HUDEP-2 (cell line): Measurements from ENCODE around the gene LIMA1.

Source experiments
- DNase-seq, 76 experiments: peaks; one replicate each; lab custom pipeline; 2025; ENCODE audit not compliant: unreplicated experiment in 76 of 76; lab: John Stamatoyannopoulos, UW

The LIMA1 gene

DNA sequence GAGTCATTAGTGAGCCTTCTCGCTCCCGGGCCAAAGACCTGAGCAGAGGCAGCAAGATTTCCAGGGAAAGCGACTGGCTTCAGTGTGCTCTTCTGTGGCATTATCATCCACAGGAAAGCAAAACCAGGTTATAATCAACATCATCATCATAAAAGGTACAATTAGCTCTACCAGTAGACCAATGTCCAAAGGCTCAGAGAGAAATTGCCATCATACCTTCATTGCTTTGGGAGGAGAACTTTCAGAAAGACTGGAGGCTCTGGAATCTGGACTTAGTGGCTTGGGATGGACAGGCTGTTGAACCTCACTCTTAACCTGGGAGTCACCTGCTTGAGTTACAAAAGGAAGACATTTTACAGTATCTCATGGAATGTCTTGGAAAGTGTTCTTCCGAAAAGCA lies 91.1 kb downstream of the LIMA1 start:
- no peak for DNase-seq

DNA sequence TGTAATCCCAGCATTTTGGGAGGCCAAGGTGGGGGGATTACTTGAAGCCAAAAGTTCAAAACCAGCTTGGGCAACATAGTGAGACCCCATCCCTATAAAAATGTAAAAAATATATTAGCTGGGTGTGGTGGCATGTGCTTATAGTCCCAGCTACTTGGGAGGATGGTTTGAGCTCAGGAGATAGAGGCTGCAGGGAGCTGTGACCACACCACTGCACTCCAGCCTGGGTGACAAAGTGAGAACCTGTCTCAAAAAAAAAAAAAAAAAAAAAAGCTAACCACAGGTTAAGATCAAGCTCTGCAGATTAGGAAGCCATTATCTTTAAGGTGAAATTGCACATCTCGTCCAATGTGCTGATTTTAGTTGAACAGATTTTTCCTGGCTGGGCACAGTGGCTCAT lies 92.5 kb downstream of the LIMA1 start:
- DNase-seq = no peak

DNA sequence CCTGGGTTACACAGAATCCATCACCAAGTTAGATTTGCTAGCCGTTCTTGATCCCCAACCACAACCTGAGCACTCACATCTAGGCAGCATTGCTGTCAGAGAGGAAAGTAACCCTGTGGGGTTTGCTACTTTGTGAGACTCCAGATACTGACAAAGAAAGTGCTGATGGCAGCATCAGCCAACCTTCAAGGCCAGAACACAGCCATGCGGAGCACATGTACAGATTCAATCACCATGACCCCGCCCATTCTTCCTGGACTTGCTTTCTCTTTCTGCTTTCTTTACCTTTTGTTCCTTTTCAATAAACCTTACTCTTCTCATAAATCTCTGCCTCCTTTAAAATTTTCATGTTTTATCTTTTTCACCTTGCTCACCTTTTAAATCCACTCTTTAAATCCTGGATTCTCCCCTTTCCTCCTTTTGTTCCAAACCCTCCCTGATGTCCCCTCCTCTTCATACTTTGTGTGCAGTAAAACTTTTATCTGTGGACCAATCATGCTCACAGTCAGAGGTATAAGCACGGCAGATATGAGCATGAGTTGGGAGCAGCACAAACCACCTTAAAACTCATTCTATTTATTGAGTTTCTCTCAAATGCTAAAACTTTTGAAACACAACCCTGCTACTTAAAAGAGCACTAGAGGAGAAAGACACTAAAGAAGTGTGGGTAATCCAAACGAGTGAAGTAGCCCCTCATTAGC lies 94.3 kb downstream of the LIMA1 start:
- DNase-seq = no peak

DNA sequence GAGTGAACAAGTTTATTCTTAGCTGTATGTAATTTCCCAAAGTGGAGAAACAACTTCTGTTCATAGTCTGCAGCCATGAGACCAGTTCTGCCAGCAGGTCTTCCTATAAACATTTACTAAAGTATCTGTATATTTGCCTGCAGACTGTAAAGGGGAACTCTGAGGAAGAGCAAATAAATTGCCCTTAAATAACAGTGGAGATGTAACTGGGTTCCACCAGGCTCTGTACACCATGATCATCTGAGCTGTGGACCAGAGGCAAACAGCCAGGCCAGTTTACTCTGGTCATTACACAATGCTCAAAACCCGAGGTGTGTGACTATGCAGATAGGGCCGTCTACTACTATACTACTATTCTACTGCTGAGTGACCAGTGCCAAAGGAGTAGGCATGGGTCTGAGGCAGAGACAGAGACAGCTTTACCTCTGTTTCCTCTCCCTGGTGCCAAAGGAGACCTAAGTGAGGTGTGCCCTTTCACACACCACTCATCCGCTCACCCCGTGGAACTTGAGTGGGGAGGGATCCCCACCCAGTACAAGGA lies 95.0 kb downstream of the LIMA1 start:
- DNase-seq = no peak

DNA sequence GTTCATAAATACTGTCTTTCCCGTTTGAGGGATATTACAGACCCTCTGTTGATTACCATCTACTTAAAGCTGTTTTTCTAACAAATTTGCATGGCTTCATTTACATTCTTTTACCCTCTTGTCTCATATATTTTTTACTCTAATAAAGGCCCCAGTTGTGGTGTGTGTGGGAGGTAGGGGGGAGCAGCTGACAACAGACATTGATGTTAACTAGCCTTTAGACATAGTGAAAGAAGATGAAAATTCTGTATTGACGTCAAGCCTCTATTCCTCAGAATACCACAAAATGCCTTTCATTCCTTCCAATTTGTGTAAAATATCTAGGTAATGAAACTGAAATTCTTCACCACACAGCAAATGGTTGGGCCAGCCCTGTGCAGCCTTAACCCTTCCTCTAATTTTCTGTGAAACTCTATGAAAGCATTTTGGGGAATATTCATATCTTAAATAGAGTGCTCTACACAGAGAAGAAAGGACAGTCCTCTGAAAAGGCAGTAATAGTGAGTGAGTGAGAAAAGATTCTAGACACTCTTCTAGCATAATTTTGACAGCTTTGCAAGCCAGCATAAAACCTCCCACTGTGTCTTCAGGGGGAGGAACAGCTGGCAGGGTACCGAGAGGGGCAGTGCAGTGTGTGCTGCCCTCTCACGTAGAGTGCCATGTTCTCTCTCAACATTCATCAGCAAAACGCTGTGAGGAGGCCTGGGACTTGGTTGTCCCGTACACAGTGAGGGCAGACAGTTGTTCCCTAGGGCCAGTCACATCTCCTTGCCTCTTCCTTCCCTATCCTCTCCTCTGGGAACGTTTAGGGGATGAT lies 96.0 kb downstream of the LIMA1 start:
- DNase-seq = no peak

DNA sequence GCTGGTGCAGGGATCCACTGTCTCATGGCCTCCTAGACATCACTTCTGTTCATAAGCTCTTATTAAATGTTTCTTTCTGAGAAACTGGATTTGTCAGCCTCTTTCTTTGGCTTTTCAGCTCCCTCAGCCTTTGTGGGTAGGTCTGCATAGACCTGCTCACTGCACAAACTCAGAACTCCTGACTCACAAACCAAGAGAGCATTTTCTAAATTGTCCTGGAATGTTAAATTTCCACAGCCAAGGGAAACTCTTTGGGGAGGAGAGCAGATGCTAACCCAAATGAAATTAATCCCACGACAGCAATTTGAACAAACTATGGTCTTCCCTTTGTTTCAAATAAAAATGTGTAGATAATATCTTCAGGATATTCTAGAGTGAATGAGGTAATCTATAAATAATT lies 96.6 kb downstream of the LIMA1 start:
- no peak for DNase-seq

DNA sequence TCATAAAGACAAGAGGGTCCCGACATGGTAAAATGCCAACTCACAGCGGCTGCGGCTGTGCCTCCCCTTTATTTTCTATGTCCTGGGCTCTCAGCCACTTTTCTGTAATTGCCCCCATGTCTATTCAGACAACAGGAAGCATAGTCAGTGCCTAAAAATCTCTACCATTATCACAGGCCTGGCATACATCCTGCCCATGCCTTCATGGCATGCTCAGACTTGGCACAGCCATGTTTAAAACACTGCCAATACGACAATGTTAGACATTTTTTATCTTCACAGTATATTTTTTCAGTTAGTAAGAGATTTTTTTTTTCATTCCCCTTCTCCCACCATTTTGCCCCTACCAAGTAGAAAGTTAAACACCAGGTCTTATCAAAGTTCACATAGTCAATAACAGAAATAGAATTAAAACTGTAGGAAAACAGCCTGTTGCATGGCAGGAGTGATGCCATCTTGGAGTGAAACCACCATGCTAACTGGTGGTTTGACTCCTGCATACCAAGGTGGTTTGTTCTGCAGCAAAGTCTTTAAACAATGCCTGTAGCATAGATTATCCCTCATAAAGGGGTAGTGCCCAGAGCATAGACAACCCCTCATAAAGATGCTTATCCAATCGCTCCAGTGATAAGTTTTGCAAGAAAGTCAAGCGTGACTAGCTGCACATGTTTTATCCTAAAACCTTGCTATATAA lies 97.2 kb downstream of the LIMA1 start:
- DNase-seq = no peak

DNA sequence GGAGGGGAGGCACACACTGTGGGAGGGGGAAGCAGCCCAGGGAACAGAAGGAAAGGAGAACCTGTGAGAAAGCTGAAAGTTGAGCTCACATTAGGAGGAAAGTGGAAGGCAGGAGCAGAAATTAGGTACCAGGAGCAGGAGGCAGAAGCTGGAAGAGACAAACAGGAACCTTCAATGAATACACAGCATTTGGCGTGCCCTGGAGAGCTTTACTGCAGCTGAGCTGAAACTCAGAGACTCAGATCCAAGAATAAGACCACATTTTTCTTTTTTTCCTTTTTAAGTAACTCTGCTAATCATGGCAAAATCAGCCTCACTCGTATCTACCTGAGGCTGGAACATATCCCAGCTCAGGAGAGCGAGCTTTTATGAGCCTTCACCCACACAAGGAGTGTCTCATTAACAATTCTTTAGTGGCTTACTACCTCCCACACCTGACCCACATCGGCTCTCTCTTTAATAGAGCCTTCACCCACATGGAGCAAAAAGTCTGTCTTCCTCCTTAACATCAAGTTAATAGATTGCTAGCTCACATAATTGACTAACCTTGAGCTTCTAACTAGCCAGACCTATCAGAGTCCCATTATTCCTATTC lies 97.9 kb downstream of the LIMA1 start:
- no peak for DNase-seq

DNA sequence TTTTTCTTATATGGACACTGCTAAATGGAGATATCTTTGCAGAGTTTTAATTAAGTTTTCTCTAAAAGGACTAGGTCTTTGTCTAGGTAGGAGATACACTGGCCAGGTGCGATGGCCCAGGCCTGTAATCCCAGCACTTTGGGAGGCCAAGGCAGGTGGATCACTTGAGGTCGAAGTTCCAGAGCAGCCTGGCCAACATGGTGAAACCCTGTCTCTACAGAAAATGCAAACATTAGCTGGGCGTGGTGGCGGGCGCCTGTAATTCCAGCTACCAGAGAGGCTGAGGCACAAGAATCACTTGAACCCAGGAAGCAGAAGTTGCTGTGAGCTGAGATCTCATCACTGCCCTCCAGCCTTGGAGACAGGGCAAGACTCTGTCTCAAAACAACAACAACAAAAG lies 99.1 kb downstream of the LIMA1 start:
- no peak for DNase-seq

DNA sequence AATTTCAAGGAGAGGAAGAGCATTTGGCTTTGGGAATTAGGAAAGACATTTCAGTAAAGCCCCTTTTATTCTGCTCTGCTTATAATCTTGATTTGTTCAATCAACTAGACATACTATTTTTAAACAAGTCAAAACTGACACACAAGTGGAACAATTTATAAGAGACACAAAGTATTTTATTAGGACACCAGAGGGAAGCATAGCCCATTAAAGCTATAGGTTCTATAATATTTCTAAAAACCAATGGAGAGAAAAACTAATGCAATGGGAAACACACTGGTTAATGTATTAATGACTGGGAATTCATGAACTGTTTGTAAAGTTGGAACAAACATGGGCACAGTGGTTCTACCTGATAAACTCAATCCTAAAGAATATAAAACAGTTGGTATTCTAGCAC lies 100.9 kb downstream of the LIMA1 start:
- DNase-seq = peak in 1 of 76 experiments; percentile 1

DNA sequence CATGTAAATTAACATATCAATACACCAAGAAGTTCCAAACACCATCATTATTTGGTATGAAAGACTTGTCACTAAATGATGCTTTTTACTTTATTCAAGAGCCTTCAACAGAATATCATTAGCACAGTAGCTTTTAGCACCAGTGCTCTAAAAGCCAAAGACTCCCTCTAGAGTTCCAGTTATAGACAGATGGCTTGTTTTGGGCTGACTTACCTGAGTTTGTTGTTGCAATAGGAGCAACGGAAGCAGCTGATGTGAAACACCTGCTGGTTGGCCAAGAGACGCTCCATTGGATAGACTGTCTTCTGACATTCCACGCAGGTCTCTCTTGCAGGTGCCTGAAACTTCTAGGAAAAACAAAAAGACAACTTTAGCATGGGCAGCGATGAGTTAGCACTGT lies 101.6 kb downstream of the LIMA1 start:
- no peak for DNase-seq

DNA sequence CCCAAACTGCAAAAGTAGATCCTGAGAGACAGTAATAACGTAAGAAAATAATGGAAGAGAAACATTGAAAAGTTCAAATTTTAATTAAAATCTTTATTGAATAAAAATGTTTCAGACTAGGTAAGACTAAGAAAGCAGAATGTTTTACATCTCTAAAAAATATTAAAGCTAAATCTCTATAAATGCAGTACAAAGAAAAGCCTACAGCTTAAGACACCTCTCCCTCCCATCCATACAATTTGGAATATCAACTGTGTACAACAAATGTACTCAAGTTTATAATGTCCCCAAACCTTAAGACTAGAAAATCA lies 107.6 kb downstream of the LIMA1 start:
- no peak for DNase-seq

DNA sequence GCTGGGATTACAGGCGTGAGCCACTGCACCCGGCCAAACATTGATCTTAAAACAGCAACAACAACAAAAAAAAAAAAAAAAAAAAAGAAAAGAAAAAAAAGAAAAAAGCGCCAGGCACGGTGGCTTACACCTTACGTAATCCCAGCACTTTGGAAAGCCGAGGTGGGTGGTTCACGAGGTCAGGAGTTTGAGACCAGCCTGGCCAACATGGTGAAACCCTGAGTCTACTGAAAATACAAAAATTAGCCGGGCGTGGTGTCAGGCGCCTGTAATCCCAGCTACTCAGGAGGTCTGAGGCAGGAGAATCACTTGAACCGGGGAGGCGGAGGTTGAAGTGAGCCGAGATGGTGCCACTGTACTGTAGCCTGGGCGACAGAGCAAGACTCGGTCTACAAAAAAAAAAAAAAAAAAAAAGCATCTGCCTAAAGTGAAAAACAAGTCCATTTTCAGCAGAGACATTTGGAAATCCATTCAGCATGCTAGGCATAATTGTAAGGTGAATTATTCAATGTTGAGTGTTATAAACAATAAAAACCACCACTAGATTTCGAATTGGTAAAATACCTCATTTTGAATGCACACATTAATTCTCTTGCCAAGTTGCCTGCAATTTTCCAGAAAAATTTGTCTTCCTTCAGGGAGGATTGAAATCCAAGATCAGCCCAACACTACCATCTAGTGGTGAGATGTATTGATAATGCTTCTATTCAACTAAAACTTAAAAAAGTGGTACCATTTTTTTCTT lies 108.2 kb downstream of the LIMA1 start:
- DNase-seq = peak in 29 of 76 experiments; percentile 14 to 63 (median 35)

DNA sequence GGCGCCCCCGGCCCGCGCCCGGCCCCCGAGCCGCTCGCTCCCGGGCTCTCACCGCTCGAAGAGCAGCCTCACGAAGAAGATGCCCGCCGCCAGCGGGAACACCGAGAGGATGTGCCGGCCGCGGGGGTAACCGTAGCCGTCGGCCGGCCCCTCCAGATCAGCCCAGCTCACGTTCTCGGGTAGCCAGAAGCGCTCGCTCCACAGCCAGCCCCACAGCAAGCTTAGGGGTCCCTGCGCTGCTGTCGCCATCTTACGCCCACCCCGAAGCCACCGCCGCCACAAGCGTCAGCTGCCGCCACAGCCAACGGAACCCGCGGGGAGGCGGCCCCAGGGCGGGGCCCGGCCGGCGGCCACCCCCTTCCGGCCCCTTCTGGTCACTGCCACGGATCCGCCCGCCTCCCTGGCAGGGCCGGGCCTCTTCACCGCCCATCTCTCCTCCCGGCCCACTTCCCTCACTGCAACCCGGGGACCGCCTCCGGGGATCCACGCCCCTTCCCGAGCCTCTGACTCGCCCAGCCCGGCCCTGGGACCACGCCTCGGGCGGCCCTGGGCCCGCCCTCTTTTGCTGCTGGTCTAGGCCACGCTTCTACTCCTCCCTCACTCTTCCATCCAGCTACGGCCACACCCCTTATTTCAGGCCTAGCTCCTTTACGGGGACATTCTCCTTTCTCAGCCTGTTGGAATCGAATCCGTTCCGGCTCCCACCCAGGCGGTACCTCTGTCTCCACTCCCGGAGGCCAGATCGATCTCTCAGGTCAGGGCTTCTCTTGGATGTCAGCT lies 116.1 kb downstream of the LIMA1 start, which contains the start of gene CERS5:
CERS5 (minus strand) TSS at position 321 of the 780 bp plus-strand sequence; CDS start at position 249, 72 bp downstream.
- peak in 75 of 76 experiments; percentile 62 to 99 (median 98) for DNase-seq

DNA sequence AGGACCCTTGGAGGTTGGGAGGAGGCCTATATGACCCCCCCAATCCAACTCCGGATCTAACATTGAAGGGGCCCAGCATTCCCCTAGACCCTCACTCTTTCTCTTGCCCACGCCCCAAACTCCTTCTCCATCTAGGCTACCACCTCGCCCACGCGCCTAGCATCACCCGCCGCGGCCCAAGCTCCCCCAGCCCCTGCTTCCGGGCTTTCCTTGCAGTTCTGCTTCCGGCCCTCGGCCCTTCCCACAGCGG lies 116.6 kb downstream of the LIMA1 start:
- peak in 5 of 76 experiments; percentile 11 to 51 (median 24) for DNase-seq

DNA sequence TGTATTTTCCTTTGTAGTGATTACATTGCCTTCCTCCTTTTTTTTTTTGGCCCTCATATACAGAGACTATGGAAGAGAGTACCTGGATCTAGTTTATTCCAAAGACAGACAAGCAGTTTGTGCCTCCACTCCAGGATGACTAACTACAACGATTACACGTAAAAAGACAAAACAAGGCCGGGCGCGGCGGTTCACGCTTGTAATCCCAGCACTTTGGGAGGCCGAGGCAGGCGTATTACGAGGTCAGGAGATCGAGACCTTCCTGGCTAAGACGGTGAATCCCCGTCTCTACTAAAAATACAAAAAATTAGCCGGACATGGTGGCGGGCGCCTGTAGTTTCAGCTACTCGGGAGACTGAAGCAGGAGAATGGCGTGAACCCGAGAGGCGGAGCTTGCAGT lies 118.4 kb downstream of the LIMA1 start:
- no peak for DNase-seq

DNA sequence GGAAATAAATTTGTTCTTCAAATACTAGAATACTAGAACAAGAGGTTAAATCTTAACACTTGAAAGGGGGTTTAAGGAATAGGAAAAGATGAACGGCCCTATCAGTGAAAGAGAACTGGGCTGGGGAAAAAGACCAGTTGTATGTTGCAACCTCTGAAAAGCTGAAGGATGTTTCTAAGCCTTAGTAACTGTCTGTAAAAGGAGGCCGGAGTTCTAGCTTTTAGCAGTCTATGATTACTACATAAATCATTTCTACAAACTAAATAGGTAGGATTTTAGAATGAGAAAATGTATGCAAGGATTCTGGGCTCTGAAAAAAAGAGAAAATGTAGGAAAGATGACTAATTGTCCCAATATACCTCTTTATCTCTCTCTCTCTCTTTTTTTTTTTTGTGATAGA lies 121.1 kb downstream of the LIMA1 start:
- no peak for DNase-seq

DNA sequence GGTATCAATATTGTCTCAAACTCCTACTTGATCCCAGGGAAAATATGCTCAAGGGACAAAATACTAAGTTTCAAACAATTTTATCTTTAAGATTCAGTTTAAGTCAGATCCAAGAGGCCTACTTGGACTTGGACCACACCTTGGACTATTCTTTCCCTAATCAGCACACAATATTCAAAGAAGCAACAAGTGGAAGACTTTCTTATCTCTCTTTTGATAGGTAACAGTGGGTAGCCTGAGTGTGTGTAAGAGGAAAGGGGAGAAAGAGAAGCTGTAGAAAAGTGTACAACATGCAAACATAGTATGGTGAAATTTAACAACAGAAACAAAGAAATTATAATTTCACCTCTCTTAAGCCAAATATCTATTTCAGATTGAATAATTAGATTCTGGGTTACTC lies 122.7 kb downstream of the LIMA1 start:
- no peak for DNase-seq

DNA sequence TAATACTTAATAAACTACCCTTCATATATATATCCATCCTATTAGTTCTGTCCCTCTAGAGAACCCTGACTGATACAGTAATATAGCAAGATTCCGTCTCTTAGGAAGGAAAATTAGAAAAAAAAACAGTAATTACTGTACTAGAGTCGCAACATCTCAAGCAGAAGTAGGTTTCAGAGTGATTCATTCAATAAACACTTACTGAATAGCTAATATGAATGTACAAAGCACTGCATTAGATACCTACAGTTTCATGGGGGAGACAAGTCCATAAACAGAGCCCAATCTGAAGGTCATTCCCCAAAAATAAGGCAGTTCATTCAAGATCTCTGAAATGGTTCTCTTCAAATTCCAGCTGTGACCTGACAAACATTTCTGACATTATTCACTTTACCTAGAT lies 126.1 kb downstream of the LIMA1 start:
- DNase-seq = no peak

DNA sequence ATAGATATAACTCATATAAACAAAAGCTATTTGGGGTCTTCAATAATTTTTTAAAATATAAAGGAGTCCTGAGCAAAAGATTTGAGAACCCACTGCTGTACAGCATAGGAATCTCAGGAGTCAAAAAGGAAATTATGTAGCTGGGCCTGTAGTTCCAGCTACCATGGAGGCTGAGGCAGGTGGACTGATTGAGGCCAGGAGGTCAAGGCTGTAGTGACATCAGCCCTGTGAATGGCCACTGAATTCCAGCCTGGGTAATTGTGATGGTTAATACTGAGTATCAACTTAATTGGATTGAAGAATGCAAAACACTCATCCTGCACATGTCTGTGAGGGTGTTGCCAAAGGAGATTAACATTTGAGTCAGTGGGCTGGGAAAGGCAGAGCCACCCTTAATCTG lies 126.7 kb downstream of the LIMA1 start:
- DNase-seq = no peak
